IPS-18c (cell line): ENCODE results near the gene MRLN.
"Not testable (repeated sequence)": the region's sequence is repeated elsewhere in the genome, so short reads cannot be mapped to it uniquely, and the experiment has no call there.

Source experiments
- H3K4me3 ChIP-seq: 2 replicates; pipeline ENCODE4 v1.7.0; 2013; ENCODE audit warnings: low read depth, mild to moderate bottlenecking, low read length, moderate library complexity; ENCODE audit not compliant: insufficient read depth
- H3K9me3 ChIP-seq: one replicate; pipeline ENCODE4 v1.6.1; 2013; ENCODE audit warnings: mild to moderate bottlenecking, low read length, moderate library complexity; ENCODE audit not compliant: control insufficient read depth, insufficient read depth

Gene MRLN

GRCh38 chr10:59753267-59753666 is at the start of gene MRLN:
TSS of gene MRLN (minus strand) at chr10:59753455.
- no peak within 1 kb of the TSS for H3K4me3 ChIP-seq
- H3K9me3 ChIP-seq = no peaks in the 10 kb centered on the region

GRCh38 chr10:59801171-59801570 is 47.9 kb upstream of the MRLN start:
- Histone ChIP-seq H3K4me3 (no peak overlapping the region), H3K9me3 (no peaks in the 10 kb centered on the region)

- no peaks in the 10 kb centered on the region for H3K9me3 ChIP-seq
- H3K4me3 ChIP-seq = no peak overlapping the region
Measured at GRCh38 chr10:59799421-59799820, 46.2 kb upstream of the MRLN start.

GRCh38 chr10:59793919-59794318 is 40.7 kb upstream of the MRLN start:
- no peak overlapping the region for H3K4me3 ChIP-seq
- no peaks in the 10 kb centered on the region for H3K9me3 ChIP-seq

GRCh38 chr10:59792812-59793211 is 39.6 kb upstream of the MRLN start:
- Histone ChIP-seq H3K4me3 (no peak overlapping the region), H3K9me3 (no peaks in the 10 kb centered on the region)

- H3K9me3 ChIP-seq = no peaks in the 10 kb centered on the region
- H3K4me3 ChIP-seq = no peak overlapping the region
Measured at GRCh38 chr10:59791601-59792000, 38.3 kb upstream of the MRLN start.

GRCh38 chr10:59790080-59790479 is 36.8 kb upstream of the MRLN start:
- H3K9me3 ChIP-seq, H3K4me3 ChIP-seq: not testable (repeated sequence)

GRCh38 chr10:59788914-59789313 is 35.7 kb upstream of the MRLN start:
- not testable (repeated sequence) for H3K4me3 ChIP-seq, H3K9me3 ChIP-seq

- not testable (repeated sequence) for H3K9me3 ChIP-seq, H3K4me3 ChIP-seq
Measured at GRCh38 chr10:59787032-59787431, 33.8 kb upstream of the MRLN start.

- not testable (repeated sequence) for H3K9me3 ChIP-seq, H3K4me3 ChIP-seq
Measured at GRCh38 chr10:59785476-59785875, 32.2 kb upstream of the MRLN start.

- H3K9me3 ChIP-seq = peaks cover 5% of the 10 kb centered on the region
- no peak overlapping the region for H3K4me3 ChIP-seq
Measured at GRCh38 chr10:59781511-59781910, 28.3 kb upstream of the MRLN start.

- Histone ChIP-seq H3K4me3 (no peak overlapping the region), H3K9me3 (peaks cover 5% of the 10 kb centered on the region)
Measured at GRCh38 chr10:59779756-59780533, 26.7 kb upstream of the MRLN start.

- Histone ChIP-seq H3K4me3 (no peak overlapping the region), H3K9me3 (peaks cover 5% of the 10 kb centered on the region)
Measured at GRCh38 chr10:59774451-59774850, 21.2 kb upstream of the MRLN start.

GRCh38 chr10:59773088-59773487 is 19.8 kb upstream of the MRLN start:
- no peak overlapping the region for H3K4me3 ChIP-seq
- peaks cover 5% of the 10 kb centered on the region for H3K9me3 ChIP-seq

GRCh38 chr10:59771162-59771807 is 18.0 kb upstream of the MRLN start:
- no peak overlapping the region for H3K4me3 ChIP-seq
- H3K9me3 ChIP-seq = no peaks in the 10 kb centered on the region

- Histone ChIP-seq H3K9me3 (no peaks in the 10 kb centered on the region), H3K4me3 (no peak overlapping the region)
Measured at GRCh38 chr10:59770689-59771088, 17.4 kb upstream of the MRLN start.

GRCh38 chr10:59762505-59762904 is 9.2 kb upstream of the MRLN start:
- Histone ChIP-seq H3K4me3 (no peak overlapping the region), H3K9me3 (no peaks in the 10 kb centered on the region)

- Histone ChIP-seq H3K4me3 (no peak overlapping the region), H3K9me3 (no peaks in the 10 kb centered on the region)
Measured at GRCh38 chr10:59757966-59758365, 4.7 kb upstream of the MRLN start.

- H3K4me3 ChIP-seq = no peak overlapping the region
- no peaks in the 10 kb centered on the region for H3K9me3 ChIP-seq
Measured at GRCh38 chr10:59754951-59755350, 1.7 kb upstream of the MRLN start.
